ENCODE data around the gene NOCT.
"Not testable (repeated sequence)": the region's sequence is repeated elsewhere in the genome, so short reads cannot be mapped to it uniquely, and the experiment has no call there.

The NOCT gene

GRCh38 chr4:139015269-139015947 lies at the start of gene NOCT:
TSS of gene NOCT (plus strand) at chr4:139015781. CDS start at chr4:139015982, 201 bp downstream.
- peak; percentile 79 for DNase-seq

- no peak for DNase-seq
Observed at GRCh38 chr4:138967313-138967712, 48.3 kb upstream of the NOCT start.

GRCh38 chr4:138972956-138973801 lies 42.4 kb upstream of the NOCT start:
- no peak for DNase-seq

- DNase-seq, result no peak
Observed at GRCh38 chr4:138975225-138975624, 40.4 kb upstream of the NOCT start.

- no peak for DNase-seq
Observed at GRCh38 chr4:138976526-138976925, 39.1 kb upstream of the NOCT start.

- DNase-seq, result no peak
Observed at GRCh38 chr4:138977524-138977923, 38.1 kb upstream of the NOCT start.

- DNase-seq, result no peak
Observed at GRCh38 chr4:138978028-138978585, 37.5 kb upstream of the NOCT start.

GRCh38 chr4:138978600-138978999 lies 37.0 kb upstream of the NOCT start:
- DNase-seq, result no peak

GRCh38 chr4:138979742-138980141 lies 35.8 kb upstream of the NOCT start:
- no peak for DNase-seq

- no peak for DNase-seq
Observed at GRCh38 chr4:138981930-138982390, 33.6 kb upstream of the NOCT start.

- no peak for DNase-seq
Observed at GRCh38 chr4:138982754-138983153, 32.8 kb upstream of the NOCT start.

- no peak for DNase-seq
Observed at GRCh38 chr4:138983690-138984089, 31.9 kb upstream of the NOCT start.

GRCh38 chr4:138984647-138985046 lies 30.9 kb upstream of the NOCT start:
- no peak for DNase-seq

- DNase-seq, result no peak
Observed at GRCh38 chr4:138992676-138993075, 22.9 kb upstream of the NOCT start.

GRCh38 chr4:138996090-138996489 lies 19.5 kb upstream of the NOCT start:
- DNase-seq, result no peak

- DNase-seq, result no peak
Observed at GRCh38 chr4:138999666-139000065, 15.9 kb upstream of the NOCT start.

- not testable (repeated sequence) for DNase-seq
Observed at GRCh38 chr4:139000134-139000533, 15.4 kb upstream of the NOCT start.

GRCh38 chr4:139001430-139001829 lies 14.2 kb upstream of the NOCT start:
- DNase-seq, result not testable (repeated sequence)

GRCh38 chr4:139003668-139004067 lies 11.9 kb upstream of the NOCT start:
- DNase-seq, result not testable (repeated sequence)

GRCh38 chr4:139005774-139006173 lies 9.8 kb upstream of the NOCT start:
- DNase-seq, result no peak

GRCh38 chr4:139007640-139008039 lies 7.9 kb upstream of the NOCT start:
- no peak for DNase-seq

GRCh38 chr4:139008278-139008677 lies 7.3 kb upstream of the NOCT start:
- DNase-seq, result not testable (repeated sequence)

GRCh38 chr4:139009702-139010101 lies 5.9 kb upstream of the NOCT start:
- no peak for DNase-seq
